Mesendoderm (in vitro differentiated cells): Measurements from ENCODE around the gene TMEM125.
A peak's percentile ranks its signal among the peaks of the same experiment; 100 is the strongest.

Experiments
- DNase-seq: peaks from one replicate; pipeline ENCODE4 v3.0.0; 2013
- H2AK5ac ChIP-seq: 2 replicates; pipeline ENCODE4 v1.6.1; 2013; ENCODE audit warnings: low read length, inconsistent platforms
- H2BK120ac ChIP-seq: 2 replicates; pipeline ENCODE4 v1.6.1; 2013; ENCODE audit warnings: low read depth, mild to moderate bottlenecking, low read length, moderate library complexity, mixed read lengths
- H2BK15ac ChIP-seq: replicated peaks from 2 replicates; pipeline ENCODE4 v1.6.1; 2013; ENCODE audit warnings: low read depth, mild to moderate bottlenecking, moderate library complexity
- H2BK5ac ChIP-seq: 2 replicates; pipeline ENCODE4 v1.6.1; 2013; ENCODE audit warnings: low read length, inconsistent platforms
- H3K18ac ChIP-seq: 2 replicates; pipeline ENCODE4 v1.6.1; 2013; ENCODE audit warnings: mild to moderate bottlenecking, low read length, mixed read lengths
- H3K23ac ChIP-seq: one replicate; pipeline ENCODE4 v1.6.1; 2013; ENCODE audit warnings: low read length
- H3K27ac ChIP-seq: 2 replicates; pipeline ENCODE4 v1.5.1; 2013; ENCODE audit warnings: low read depth, mild to moderate bottlenecking, inconsistent platforms, low read length, moderate library complexity
- H3K27me3 ChIP-seq: 2 replicates; pipeline ENCODE4 v1.6.1; 2013; ENCODE audit warnings: low read length, control low read depth, mild to moderate bottlenecking, inconsistent platforms; ENCODE audit not compliant: insufficient read depth, poor library complexity
- H3K36me3 ChIP-seq: 2 replicates; pipeline ENCODE4 v1.6.1; 2013; ENCODE audit warnings: low read length, inconsistent platforms; ENCODE audit not compliant: control insufficient read depth, insufficient read depth
- H3K4ac ChIP-seq: one replicate; pipeline ENCODE4 v1.6.1; 2013; ENCODE audit warnings: low read depth, mild to moderate bottlenecking, low read length, moderate library complexity
- H3K4me1 ChIP-seq: 2 replicates; pipeline ENCODE4 v1.6.1; 2013; ENCODE audit warnings: low read depth, low read length, inconsistent platforms; ENCODE audit not compliant: control insufficient read depth
- H3K4me2 ChIP-seq: 2 replicates; pipeline ENCODE4 v1.6.1; 2013; ENCODE audit warnings: low read length
- H3K4me3 ChIP-seq: 2 replicates; pipeline ENCODE4 v1.5.1; 2013; ENCODE audit warnings: mild to moderate bottlenecking, low read length
- H3K56ac ChIP-seq: one replicate; pipeline ENCODE4 v1.6.1; 2013; ENCODE audit warnings: low read length
- H3K79me1 ChIP-seq: 2 replicates; pipeline ENCODE4 v1.6.1; 2013; ENCODE audit warnings: low read length, inconsistent platforms
- H3K79me2 ChIP-seq: 2 replicates; pipeline ENCODE4 v1.6.1; 2013; ENCODE audit warnings: mild to moderate bottlenecking, low read length; ENCODE audit not compliant: control insufficient read depth, insufficient read depth
- H3K9ac ChIP-seq: 2 replicates; pipeline ENCODE4 v1.6.1; 2013; ENCODE audit warnings: low read length, inconsistent platforms
- H4K5ac ChIP-seq: one replicate; pipeline ENCODE4 v1.6.1; 2013; ENCODE audit warnings: low read length
- H4K8ac ChIP-seq: one replicate; pipeline ENCODE4 v1.6.1; 2013; ENCODE audit warnings: low read depth, mild to moderate bottlenecking, control low read depth, low read length, moderate library complexity
- WGBS: extraction: QIAGEN DNeasy Blood & Tissue Kit; methylation state at CpG from one replicate; pipeline ENCODE4 v1.1.7; 2013; ENCODE audit warnings: low lambda C conversion rate, missing lambda C conversion rate; ENCODE audit not compliant: insufficient coverage; ENCODE audit errors: extremely low coverage; 5-methylcytosine and 5-hydroxymethylcytosine counted together

The TMEM125 gene

DNA sequence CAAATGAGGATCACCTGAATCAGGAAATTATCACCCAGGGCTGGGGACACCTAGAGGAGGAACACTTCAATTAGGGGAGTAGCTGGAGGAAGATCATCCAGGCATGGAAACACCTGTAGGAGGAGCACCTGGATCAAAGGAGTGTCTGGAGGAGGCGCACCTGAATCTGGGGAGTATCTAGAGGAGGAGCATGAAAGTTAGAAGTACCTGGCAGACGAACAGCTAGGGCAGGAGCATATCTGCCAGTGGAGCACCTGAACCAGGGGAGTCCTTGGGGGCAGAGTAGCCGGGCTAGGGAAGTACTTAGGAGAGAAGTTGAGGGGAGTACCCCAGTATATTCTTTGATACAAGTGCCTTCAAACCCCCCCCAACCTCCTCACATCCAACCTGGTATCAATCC is 14.3 kb downstream of the TMEM125 start:
- no peak overlapping the region for H3K23ac ChIP-seq
- no peak overlapping the region for H2AK5ac ChIP-seq
- H3K9ac ChIP-seq, result no peak overlapping the region
- no peak overlapping the region for H3K4me3 ChIP-seq
- H3K56ac ChIP-seq, result no peak overlapping the region
- no peaks in the 10 kb centered on the region for H3K79me1 ChIP-seq
- no peak for DNase-seq
- H3K27ac ChIP-seq, result no peak overlapping the region
- H3K36me3 ChIP-seq, result no peaks in the 10 kb centered on the region
- no peak overlapping the region for H3K4ac ChIP-seq
- H2BK120ac ChIP-seq, result no peak overlapping the region
- no peak overlapping the region for H4K5ac ChIP-seq
- H3K27me3 ChIP-seq, result no peaks in the 10 kb centered on the region
- H4K8ac ChIP-seq, result no peak overlapping the region
- H3K79me2 ChIP-seq, result no peaks in the 10 kb centered on the region
- H3K4me1 ChIP-seq, result peaks cover 7% of the 10 kb centered on the region
- no peak overlapping the region for H3K18ac ChIP-seq
- H3K4me2 ChIP-seq, result no peak overlapping the region
- no peak overlapping the region for H2BK15ac ChIP-seq
- no peak overlapping the region for H2BK5ac ChIP-seq
- WGBS, result no CpG with 5 or more reads among the region's 3 CpGs

GRCh38 chr1:43284546-43285110 is 14.8 kb downstream of the TMEM125 start:
- H4K8ac ChIP-seq, result no peak overlapping the region
- no peak overlapping the region for H3K4me3 ChIP-seq

DNA sequence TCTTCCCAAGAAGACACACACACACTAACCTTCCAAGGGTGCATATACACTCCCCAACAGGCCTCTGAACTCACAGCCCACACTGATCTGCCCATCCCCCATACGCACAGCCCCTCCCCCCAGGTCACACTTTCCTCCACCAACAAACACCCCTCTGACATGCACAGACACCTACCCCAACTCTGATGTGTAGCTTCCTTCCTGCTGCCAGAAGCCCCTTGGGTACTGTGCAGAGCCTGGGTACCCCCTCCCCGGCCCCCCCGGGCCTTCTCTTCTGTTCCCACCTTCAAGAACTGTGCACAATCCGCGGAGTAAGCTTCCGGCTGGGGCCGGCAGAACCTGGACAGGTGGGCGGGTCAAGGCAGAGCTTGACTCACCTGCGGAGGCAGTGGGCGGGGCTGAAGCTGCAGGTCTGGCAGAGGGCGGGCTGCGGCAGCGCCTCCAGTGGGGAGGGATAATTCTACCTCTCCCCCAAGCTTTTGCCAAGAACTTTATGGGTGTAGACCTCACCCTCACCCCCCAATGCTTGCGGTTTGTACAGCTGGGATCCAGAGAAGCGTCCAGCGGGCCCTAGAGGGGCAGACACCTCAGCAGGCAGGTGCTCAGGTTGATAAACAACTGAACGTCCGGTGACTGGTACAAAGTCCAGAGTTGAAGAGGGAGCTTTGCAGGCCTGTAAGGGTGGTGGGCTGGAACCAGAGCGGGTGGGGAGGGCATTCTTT is 15.6 kb downstream of the TMEM125 start, which contains the start of gene C1orf210:
Gene C1orf210 (minus strand): TSS at position 313 of the 722 bp plus-strand sequence. CDS start 2,311 bp downstream, outside the sequence.
- no peak within 1 kb of the TSS for H2BK15ac ChIP-seq
- H3K9ac ChIP-seq, result peak within 1 kb of the TSS; percentile 22
- WGBS, result no CpG with 5 or more reads among the region's 19 CpGs
- DNase-seq, result peak; percentile 87
- H3K36me3 ChIP-seq, result no peaks in the 10 kb centered on the region
- no peak within 1 kb of the TSS for H2BK120ac ChIP-seq
- H4K8ac ChIP-seq, result no peak within 1 kb of the TSS
- H3K27ac ChIP-seq, result no peak within 1 kb of the TSS
- no peaks in the 10 kb centered on the region for H3K27me3 ChIP-seq
- H3K56ac ChIP-seq, result peak within 1 kb of the TSS; percentile 47
- no peak within 1 kb of the TSS for H3K18ac ChIP-seq
- H2BK5ac ChIP-seq, result no peak within 1 kb of the TSS
- no peak within 1 kb of the TSS for H4K5ac ChIP-seq
- no peak within 1 kb of the TSS for H3K4me3 ChIP-seq
- H3K79me2 ChIP-seq, result no peaks in the 10 kb centered on the region
- no peak within 1 kb of the TSS for H3K4ac ChIP-seq
- H3K4me1 ChIP-seq, result peaks cover 7% of the 10 kb centered on the region
- H2AK5ac ChIP-seq, result peak within 1 kb of the TSS; percentile 27
- H3K79me1 ChIP-seq, result no peaks in the 10 kb centered on the region
- H3K23ac ChIP-seq, result no peak within 1 kb of the TSS
- H3K4me2 ChIP-seq, result peak within 1 kb of the TSS; percentile 43

More at GRCh38 chr1:43284546-43285110, 14.8 kb downstream of the TMEM125 start:
- H3K27ac ChIP-seq, result no peak overlapping the region
- no peak overlapping the region for H3K9ac ChIP-seq
- no peak overlapping the region for H2BK5ac ChIP-seq
- H4K5ac ChIP-seq, result no peak overlapping the region
- no peaks in the 10 kb centered on the region for H3K36me3 ChIP-seq
- H3K18ac ChIP-seq, result no peak overlapping the region
- H3K79me1 ChIP-seq, result no peaks in the 10 kb centered on the region
- peaks cover 7% of the 10 kb centered on the region for H3K4me1 ChIP-seq
- peak overlapping the region; percentile 47 for H3K56ac ChIP-seq
- no peak overlapping the region for H2BK120ac ChIP-seq
- H2BK15ac ChIP-seq, result no peak overlapping the region
- peak overlapping the region; percentile 27 for H2AK5ac ChIP-seq
- no peak overlapping the region for H3K23ac ChIP-seq
- no peaks in the 10 kb centered on the region for H3K27me3 ChIP-seq
- H3K4me2 ChIP-seq, result no peak overlapping the region
- no CpG with 5 or more reads among the region's 12 CpGs for WGBS
- no peaks in the 10 kb centered on the region for H3K79me2 ChIP-seq
- DNase-seq, result no peak
- no peak overlapping the region for H3K4ac ChIP-seq

DNA sequence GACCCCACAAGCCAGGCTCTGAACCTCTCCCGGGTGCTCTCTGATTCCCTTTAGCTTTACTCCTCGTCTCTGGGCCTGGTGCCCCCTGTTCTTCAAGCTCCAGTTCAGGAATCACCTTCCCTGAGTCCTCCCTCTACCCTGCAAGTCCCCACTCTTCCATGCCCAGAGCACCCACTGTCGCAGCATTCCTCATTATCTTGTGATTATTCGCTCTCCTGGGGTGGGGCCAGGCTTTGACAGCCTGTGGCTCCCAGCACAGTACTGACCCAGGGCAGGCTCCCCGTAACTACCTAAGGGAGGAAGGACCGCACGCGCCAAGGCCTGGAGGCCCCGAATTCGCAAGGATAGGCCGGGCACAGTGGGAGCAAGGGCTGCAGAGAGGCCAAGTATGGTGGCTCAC is 16.3 kb downstream of the TMEM125 start:
- peaks cover 7% of the 10 kb centered on the region for H3K4me1 ChIP-seq
- H3K79me2 ChIP-seq, result no peaks in the 10 kb centered on the region
- H4K8ac ChIP-seq, result no peak overlapping the region
- H3K4me2 ChIP-seq, result no peak overlapping the region
- no peak overlapping the region for H3K23ac ChIP-seq
- DNase-seq, result no peak
- H2BK120ac ChIP-seq, result no peak overlapping the region
- H3K4me3 ChIP-seq, result no peak overlapping the region
- H3K27ac ChIP-seq, result no peak overlapping the region
- no peak overlapping the region for H3K9ac ChIP-seq
- H2BK15ac ChIP-seq, result no peak overlapping the region
- no peak overlapping the region for H4K5ac ChIP-seq
- no peak overlapping the region for H2AK5ac ChIP-seq
- no peaks in the 10 kb centered on the region for H3K36me3 ChIP-seq
- no peak overlapping the region for H3K4ac ChIP-seq
- no CpG with 5 or more reads among the region's 11 CpGs for WGBS
- H2BK5ac ChIP-seq, result no peak overlapping the region
- no peaks in the 10 kb centered on the region for H3K79me1 ChIP-seq
- H3K27me3 ChIP-seq, result no peaks in the 10 kb centered on the region
- no peak overlapping the region for H3K56ac ChIP-seq
- H3K18ac ChIP-seq, result no peak overlapping the region

- Histone ChIP-seq H3K79me1 (no peaks in the 10 kb centered on the region), H3K4me2 (no peak overlapping the region), H3K79me2 (no peaks in the 10 kb centered on the region), H2BK5ac (no peak overlapping the region), H3K56ac (no peak overlapping the region), H3K27me3 (no peaks in the 10 kb centered on the region), H3K9ac (no peak overlapping the region), H2AK5ac (no peak overlapping the region), H3K23ac (no peak overlapping the region), H3K4me3 (no peak overlapping the region), H3K4ac (no peak overlapping the region), H3K27ac (no peak overlapping the region), H4K8ac (no peak overlapping the region), H3K4me1 (peaks cover 7% of the 10 kb centered on the region), H2BK120ac (no peak overlapping the region), H2BK15ac (no peak overlapping the region), H3K18ac (no peak overlapping the region), H3K36me3 (no peaks in the 10 kb centered on the region), H4K5ac (no peak overlapping the region)
- no peak for DNase-seq
- WGBS, result no CpG with 5 or more reads among the region's 5 CpGs
Observed at GRCh38 chr1:43286533-43286932, 16.8 kb downstream of the TMEM125 start.
